K562 (cell line): Measurements from ENCODE around the gene SPRR1A. TPM values are rescaled to one million over a fixed set of nuclear protein-coding genes. Genes with fewer than 3 reads are reported as not detected.

ENCODE experiments used
- ATAC-seq: fragments of 200-7000 bp; cut with Tn5 transposase; 3 replicates; pipeline ENCODE4 v1.9.1; 2020; ENCODE audit warnings: moderate library complexity
- BruUV-seq: library from RNA; stranded (reverse); fragments of 400-500 nt; replicated peaks from 2 replicates; lab custom pipeline; 2021; lab: Mats Ljungman, UMichigan
- CTCF ChIA-PET: fragments of 300-600 bp; formaldehyde crosslinking; extraction: SDS; loops from one replicate; lab custom pipeline; 2021; ENCODE audit warnings: low intra/inter-chr PET ratio; lab: Yijun Ruan, JAX
- POLR2A ChIA-PET: fragments of 300-600, 350-650 bp; sonication (Branson Sonifier 250); formaldehyde crosslinking; extraction: SDS; loops from one replicate; lab custom pipeline; 2021; ENCODE audit warnings: antibody characterized with exemption, inconsistent platforms; lab: Yijun Ruan, JAX
- DNase-seq, 4 experiments: peaks; one replicate each; pipeline versions ENCODE4 v3.0.0 to v3.0.0-alpha.2; 2011 to 2018; ENCODE audit warnings: low spot score in 3 of 4, mixed read lengths in 3 of 4; ENCODE audit errors: extremely low read depth in 1 of 4
- FAIRE-seq: peaks from 2 replicates; lab custom pipeline; 2011; peaks lifted over from hg19 to GRCh38; lab: Jason Lieb, UNC
- H2AFZ ChIP-seq: 2 replicates; pipeline ENCODE4 v1.6.0; 2011; ENCODE audit warnings: low read depth, low read length, control low read depth, inconsistent platforms
- H3K27ac ChIP-seq: fragments of 200-600 bp; 3 replicates; pipeline ENCODE4 v1.8.0; 2011; ENCODE audit warnings: low read depth, mild to moderate bottlenecking, control low read depth, inconsistent platforms, low read length, moderate library complexity, mixed read lengths; ENCODE audit errors: extremely low read depth
- H3K27me3 ChIP-seq, 2 experiments: fragments of 300-600 bp in 1 of 2; 2 replicates in 1 of 2; 3 replicates in 1 of 2; pipeline versions ENCODE4 v1.6.0 to v1.8.0; 2011; ENCODE audit warnings: inconsistent platforms in 2 of 2, low read length in 2 of 2, mild to moderate bottlenecking in 1 of 2, mixed read lengths in 1 of 2, moderate library complexity in 1 of 2; ENCODE audit not compliant: control insufficient read depth in 2 of 2, insufficient read depth in 2 of 2
- H3K36me3 ChIP-seq: fragments of 300-600 bp; 3 replicates; pipeline ENCODE4 v1.8.0; 2011; ENCODE audit warnings: mild to moderate bottlenecking, low read length, inconsistent platforms; ENCODE audit not compliant: control insufficient read depth, insufficient read depth
- H3K4me1 ChIP-seq, 2 experiments: fragments of 200-600 bp in 1 of 2; replicated peaks in 1 of 2; 2 replicates in 1 of 2; 3 replicates in 1 of 2; pipeline versions ENCODE4 v1.5.1 to v1.8.0; 2011; ENCODE audit warnings: inconsistent platforms in 2 of 2, low read length in 2 of 2, mild to moderate bottlenecking in 1 of 2, mixed read lengths in 1 of 2, moderate library complexity in 1 of 2; ENCODE audit not compliant: control insufficient read depth in 2 of 2, insufficient read depth in 2 of 2
- H3K4me2 ChIP-seq: 2 replicates; pipeline ENCODE4 v1.6.1; 2011; ENCODE audit warnings: low read length, control low read depth, inconsistent platforms, mixed read lengths; ENCODE audit not compliant: insufficient read depth
- H3K4me3 ChIP-seq: fragments of 200-600 bp; sonication (generic), shearing (Covaris generic); 2 replicates; pipeline ENCODE4 v1.5.1; 2016; ENCODE audit warnings: control low read depth, inconsistent platforms
- H3K79me2 ChIP-seq: fragments of 200-600 bp; 3 replicates; pipeline ENCODE4 v1.8.0; 2011; ENCODE audit warnings: low read length, inconsistent platforms; ENCODE audit not compliant: control insufficient read depth, insufficient read depth
- H3K9ac ChIP-seq, 2 experiments: 2 replicates each; pipeline versions ENCODE4 v1.6.0 to v1.6.1; 2011; ENCODE audit warnings: low read depth in 2 of 2, low read length in 2 of 2, control low read depth in 1 of 2, inconsistent platforms in 1 of 2, mild to moderate bottlenecking in 1 of 2, mixed read lengths in 1 of 2; ENCODE audit not compliant: insufficient read depth in 1 of 2
- H3K9me1 ChIP-seq: one replicate; pipeline ENCODE4 v1.6.0; 2011; ENCODE audit warnings: inconsistent platforms, mild to moderate bottlenecking, low read length, moderate library complexity; ENCODE audit not compliant: control insufficient read depth, insufficient read depth
- H3K9me3 ChIP-seq: replicated peaks from 2 replicates; pipeline ENCODE4 v1.5.1; 2011; ENCODE audit warnings: low read depth, low read length, inconsistent platforms; ENCODE audit not compliant: control insufficient read depth, insufficient read depth
- H4K20me1 ChIP-seq: replicated peaks from 2 replicates; pipeline ENCODE4 v1.6.1; 2011; ENCODE audit warnings: low read length, inconsistent platforms, mixed read lengths; ENCODE audit not compliant: control insufficient read depth, insufficient read depth
- C11orf30 ChIP-seq: fragments of 450-650 bp; IDR thresholded peaks from 2 replicates; pipeline ENCODE4 v1.6.1; 2016; ENCODE audit warnings: low read depth, mild to moderate bottlenecking
- CTCF ChIP-seq, 3 experiments: IDR thresholded peaks in 2 of 3; conservative IDR thresholded peaks in 1 of 3; 2 replicates each; pipeline ENCODE4 v1.5.1; 2011 to 2012; ENCODE audit warnings: low read length in 3 of 3, mild to moderate bottlenecking in 3 of 3, control low read depth in 2 of 3, improper control_type of control experiment in 1 of 3, inconsistent platforms in 1 of 3, low read depth in 1 of 3, mixed read lengths in 1 of 3, moderate library complexity in 1 of 3; ENCODE audit not compliant: insufficient read depth in 2 of 3
- IRF1 ChIP-seq: sonication (generic); formaldehyde crosslinking; IDR thresholded peaks from 2 replicates; pipeline ENCODE4 v1.8.0; 2022; ENCODE audit warnings: missing genetic modification reagents, mild to moderate bottlenecking, borderline replicate concordance
- KDM4B ChIP-seq, 2 experiments: fragments of 450-650 bp in 1 of 2; sonication (generic) in 1 of 2; IDR thresholded peaks; 2 replicates each; pipeline ENCODE4 v1.6.1; 2016 to 2017; ENCODE audit warnings: borderline replicate concordance in 2 of 2, antibody characterized with exemption in 1 of 2, low read depth in 1 of 2, mild to moderate bottlenecking in 1 of 2
- POLR3A ChIP-seq: IDR thresholded peaks from 2 replicates; pipeline ENCODE4 v1.6.1; 2011; ENCODE audit warnings: borderline replicate concordance, mild to moderate bottlenecking, moderate library complexity; ENCODE audit not compliant: insufficient read length, insufficient read depth; ENCODE audit errors: extremely low read depth
- RBBP5 ChIP-seq: fragments of 200-600 bp; sonication (generic); IDR thresholded peaks from 2 replicates; pipeline ENCODE4 v1.6.1; 2012; ENCODE audit warnings: borderline replicate concordance, mild to moderate bottlenecking, low read length, control low read depth, inconsistent platforms; ENCODE audit not compliant: insufficient read depth, poor library complexity, severe bottlenecking
- TBP ChIP-seq: optimal IDR thresholded peaks from 2 replicates; pipeline ENCODE3; 2011; ENCODE audit warnings: low read depth, low read length, improper control_type of control experiment
- ZNF174 ChIP-seq: fragments of 250-450 bp; sonication (Bioruptor Pico); IDR thresholded peaks from 2 replicates; pipeline ENCODE4 v1.4.0; 2020; ENCODE audit warnings: mild to moderate bottlenecking
- ZNF316 ChIP-seq: fragments of 450-650 bp; IDR thresholded peaks from 2 replicates; pipeline ENCODE4 v1.6.1; 2016
- ZNF551 ChIP-seq: fragments of 250-450 bp; sonication (Bioruptor Pico); IDR thresholded peaks from 2 replicates; pipeline ENCODE4 v1.5.0; 2021; ENCODE audit warnings: mild to moderate bottlenecking, moderate library complexity
- WGBS: fragments of 100-300 bp; shearing (Covaris generic); methylation state at CpG from one replicate; pipeline ENCODE4 v1.1.6; 2016; ENCODE audit warnings: low coverage, mixed read lengths; ENCODE audit not compliant: insufficient coverage; ENCODE audit errors: missing lambda C conversion rate; 5-methylcytosine and 5-hydroxymethylcytosine counted together
- in situ Hi-C: fragments of 300-500 bp; cut with MboI; formaldehyde crosslinking; loops from 4 replicates; pipeline ENCODE4 v1.15.0; 2018; ENCODE audit warnings: inconsistent platforms, mixed read lengths
- intact Hi-C: fragments of 100-400 bp; cut with micrococcal nuclease; formaldehyde crosslinking; loops from 2 replicates; pipeline ENCODE4 v1.14.2; 2022
- polyA plus RNA-seq, 8 experiments: library from polyadenylated mRNA; depleted of rRNA in 4 of 8; stranded (reverse) in 5 of 8; unstranded in 3 of 8; fragments of >200 nt; fragmentation: Nextera tagmentation in 2 of 8; fragmentation: Illumina TruSeq in 1 of 8; extraction: Ambion mirVana in 2 of 8; extraction: Trizol in 1 of 8; gene quantifications; 2 replicates each; pipeline versions ENCODE4 v1.2.1 to v1.2.3, GENCODE V29; 2011 to 2014; ENCODE audit warnings: inconsistent platforms in 1 of 8, missing spikeins in 1 of 8
- total RNA-seq, 7 experiments: library from RNA; depleted of rRNA in 6 of 7; stranded (reverse); fragments of >200 nt in 6 of 7; fragmentation: Illumina TruSeq in 2 of 7; extraction: Trizol in 2 of 7; gene quantifications; 2 replicates each; pipeline versions ENCODE4 v1.2.1 to v1.2.3, GENCODE V29; 2011 to 2021; ENCODE audit warnings: low replicate concordance in 1 of 7

Gene SPRR1A
- total and polyA plus RNA-seq, 9 of the 15 experiments (the other 6 are each of a cell fraction or from before 2014, with no cell fraction given) = not detected

GRCh38 chr1:152986578-152986977, 2.7 kb downstream of the SPRR1A start:
- H3K4me2 ChIP-seq = no peak overlapping the region
- H2AFZ ChIP-seq = no peak overlapping the region
- TF ChIP-seq POLR3A = no peak
- peak; percentile 76 for TF ChIP-seq ZNF316
- TF ChIP-seq C11orf30 = peak; percentile 26; the same call in 1 of the 2 replicates
- CTCF ChIA-PET = no interaction called here
- ATAC-seq (no peak), DNase-seq (no peak), FAIRE-seq (no peak)
- POLR2A ChIA-PET = no interaction called here
- WGBS = 3% methylated on average over 2 of the region's 2 CpGs
- no peak overlapping the region for H3K9ac ChIP-seq
- H3K4me1 ChIP-seq = no peaks in the 10 kb centered on the region
- H3K9me1 ChIP-seq = no peaks in the 10 kb centered on the region
- no peak overlapping the region for H3K27ac ChIP-seq
- peaks cover 0 to 10% of the 10 kb centered on the region in 2 experiments; a peak in 4 of 5 replicates for H3K27me3 ChIP-seq
- H3K79me2 ChIP-seq = no peaks in the 10 kb centered on the region
- H3K4me3 ChIP-seq = no peak overlapping the region
- no TSS peak for BruUV-seq
- in situ Hi-C loops (no loop called here), intact Hi-C loops (no loop called here)
- no peaks in the 10 kb centered on the region for H3K9me3 ChIP-seq
- no peaks in the 10 kb centered on the region for H3K36me3 ChIP-seq
- no peaks in the 10 kb centered on the region for H4K20me1 ChIP-seq

GRCh38 chr1:152993186-152993585, 9.3 kb downstream of the SPRR1A start:
- H3K9me1 ChIP-seq = no peaks in the 10 kb centered on the region
- CTCF ChIA-PET = no interaction called here
- no TSS peak for BruUV-seq
- no peaks in the 10 kb centered on the region for H3K4me1 ChIP-seq
- 1% methylated on average over 6 of the region's 6 CpGs for WGBS
- no peak overlapping the region for H3K4me3 ChIP-seq
- H3K27ac ChIP-seq = no peak overlapping the region
- no peaks in the 10 kb centered on the region for H3K79me2 ChIP-seq
- DNase-seq = no peak
- POLR2A ChIA-PET = interaction anchor here (0.7 kb wide), 1 partner anchor 9 kb away, joined by 3 read pairs; no protein-coding TSS in a partner anchor
- peaks cover 0 to 10% of the 10 kb centered on the region in 2 experiments; a peak in 2 of 5 replicates for H3K27me3 ChIP-seq
- H3K9ac ChIP-seq = no peak overlapping the region
- in situ Hi-C loops = no loop called here
- no peak for FAIRE-seq
- no peaks in the 10 kb centered on the region for H3K9me3 ChIP-seq
- no peak overlapping the region for H2AFZ ChIP-seq
- H4K20me1 ChIP-seq = no peaks in the 10 kb centered on the region
- ATAC-seq = no peak
- H3K36me3 ChIP-seq = no peaks in the 10 kb centered on the region
- intact Hi-C loops = no loop called here
- H3K4me2 ChIP-seq = no peak overlapping the region
- TF ChIP-seq ZNF551 (CRISPR knock-in tag) = no peak
- no peak for TF ChIP-seq CTCF (IDR thresholded peaks at IDR 0.05 in 2 of 3, conservative IDR thresholded peaks at IDR 0.05 in 1 of 3; ENCODE audit: insufficient read depth in 2 of 3, low read depth in 1 of 3, low read length in 3 of 3)
- no peak for TF ChIP-seq KDM4B (IDR thresholded peaks at IDR 0.05; ENCODE audit: borderline replicate concordance in 2 of 2, low read depth in 1 of 2)
- no peak for TF ChIP-seq TBP
- TF ChIP-seq IRF1 (CRISPR knock-in tag) = no peak
- TF ChIP-seq RBBP5 = no peak
- no peak for TF ChIP-seq ZNF174
